Natural killer cell (primary cell): Measurements from ENCODE around the gene CASP12. TPM values are rescaled to one million over a fixed set of nuclear protein-coding genes. Genes with fewer than 3 reads are reported as not detected.

Experiments
- ATAC-seq, 3 donors: fragments of 150-1000 bp in 2 of 3; fragments of 200-7000 bp in 1 of 3; cut with Tn5 transposase; 1 replicate in 1 of 3; 2 replicates in 2 of 3; pipeline ENCODE4 v1.10.0; 2021; ENCODE audit warnings: mild to moderate bottlenecking in 2 of 3, moderate library complexity in 2 of 3
- DNase-seq, 2 donors: peaks; one replicate each; pipeline versions ENCODE4 v3.0.0 to v3.0.0-alpha.2; 2013 to 2021; ENCODE audit warnings: mixed read lengths in 1 of 2
- H3K27ac ChIP-seq: one replicate; pipeline ENCODE4 v1.5.1; 2013; ENCODE audit warnings: mild to moderate bottlenecking, low read length
- H3K27me3 ChIP-seq: one replicate; pipeline ENCODE4 v1.6.1; 2013; ENCODE audit warnings: low read length; ENCODE audit not compliant: control insufficient read depth, insufficient read depth
- H3K36me3 ChIP-seq: one replicate; pipeline ENCODE4 v1.6.1; 2013; ENCODE audit warnings: low read length; ENCODE audit not compliant: control insufficient read depth, insufficient read depth
- H3K4me1 ChIP-seq: one replicate; pipeline ENCODE4 v1.6.1; 2013; ENCODE audit warnings: low read length; ENCODE audit not compliant: control insufficient read depth, insufficient read depth
- H3K4me3 ChIP-seq: one replicate; pipeline ENCODE4 v1.5.1; 2013; ENCODE audit warnings: low read length
- H3K9me3 ChIP-seq: one replicate; pipeline ENCODE4 v1.6.1; 2013; ENCODE audit warnings: low read length; ENCODE audit not compliant: control insufficient read depth, insufficient read depth
- H3K27ac Mint-ChIP-seq, 2 donors: one replicate each; pipeline ENCODE4 v1.8.0; 2022; ENCODE audit warnings: mild to moderate bottlenecking in 2 of 2, mixed read lengths in 2 of 2, moderate library complexity in 1 of 2
- H3K27me3 Mint-ChIP-seq, 2 donors: one replicate each; pipeline ENCODE4 v1.8.0; 2022; ENCODE audit warnings: low read depth in 2 of 2, mixed read lengths in 2 of 2
- H3K36me3 Mint-ChIP-seq: one replicate; pipeline ENCODE4 v1.8.0; 2022; ENCODE audit warnings: mixed read lengths
- H3K4me1 Mint-ChIP-seq, 2 donors: one replicate each; pipeline ENCODE4 v1.8.0; 2022; ENCODE audit warnings: mixed read lengths in 2 of 2
- H3K4me3 Mint-ChIP-seq: one replicate; pipeline ENCODE4 v1.8.0; 2022; ENCODE audit warnings: mild to moderate bottlenecking, moderate library complexity, mixed read lengths
- H3K9me3 Mint-ChIP-seq, 2 donors: one replicate each; pipeline ENCODE4 v1.8.0; 2022; ENCODE audit warnings: mixed read lengths in 2 of 2
- WGBS: methylation state at CpG from one replicate; pipeline ENCODE4 v1.1.7; 2013; ENCODE audit warnings: missing lambda C conversion rate; ENCODE audit not compliant: insufficient coverage; 5-methylcytosine and 5-hydroxymethylcytosine counted together
- intact Hi-C: fragments of 100-400 bp; cut with micrococcal nuclease; formaldehyde crosslinking; loops from one replicate; pipeline ENCODE4 v1.14.2; 2022
- total RNA-seq, 4 donors: library from RNA; stranded (reverse); fragments of 120-200 nt in 1 of 4; gene quantifications; one replicate each; pipeline versions ENCODE4 v1.2.3 to v1.2.4, GENCODE V29; 2013 to 2022
- TF ChIP-seq, protein P1 (sequence below): fragments of 200-600 bp; IDR thresholded peaks from one replicate; pipeline ENCODE4 v1.8.0; 2022; ENCODE audit warnings: antibody characterized with exemption

CASP12 gene
- total RNA-seq, 3 donors from 2014 or later (not counting 1 experiment from before 2014, with no cell fraction given) = not detected

DNA sequence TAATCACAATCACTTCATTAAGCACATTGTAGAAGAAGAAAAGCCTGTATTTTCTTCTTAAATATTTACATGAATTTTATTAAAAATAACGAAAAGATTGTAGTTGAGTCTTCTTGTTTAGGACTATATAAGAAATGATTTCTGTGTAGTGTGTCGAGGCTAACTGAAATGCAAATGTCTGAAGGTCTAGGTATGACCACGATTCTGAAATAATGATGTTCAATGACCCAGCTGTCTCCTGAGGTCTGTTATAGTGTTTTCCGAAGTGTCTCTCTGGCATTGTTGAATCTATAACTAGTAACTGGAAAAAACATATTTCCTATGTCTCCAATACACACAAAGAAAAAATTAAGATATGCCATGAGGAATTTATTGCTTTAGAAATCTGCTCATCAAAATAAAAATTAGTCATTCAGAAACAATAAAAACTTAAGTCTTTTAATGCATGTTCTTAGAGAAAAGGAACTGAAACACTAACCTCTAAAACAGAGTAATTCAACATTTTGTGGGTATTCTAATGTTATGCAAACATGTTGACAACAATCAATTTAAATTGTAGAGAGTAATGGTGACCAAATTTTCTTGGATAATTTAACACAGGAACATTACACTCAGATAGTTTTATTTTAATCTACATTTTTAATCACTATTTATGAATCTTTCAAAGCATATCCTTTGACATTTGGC, 55.0 kb downstream of the CASP12 start:
- Mint-ChIP-seq H3K9me3 (peaks cover 4 to 7% of the 10 kb centered on the region in 2 donors), H3K36me3 (peaks cover 11% of the 10 kb centered on the region), H3K4me1 (no peaks in the 10 kb centered on the region), H3K4me3 (no peak overlapping the region), H3K27ac (no peak overlapping the region), H3K27me3 (no peaks in the 10 kb centered on the region)
- WGBS = 80% methylated on average over 3 of the region's 4 CpGs
- Histone ChIP-seq H3K4me1 (no peaks in the 10 kb centered on the region), H3K36me3 (no peaks in the 10 kb centered on the region), H3K27me3 (no peaks in the 10 kb centered on the region), H3K27ac (no peak overlapping the region), H3K9me3 (peaks cover 9% of the 10 kb centered on the region), H3K4me3 (no peak overlapping the region)
- intact Hi-C loops = no loop called here
- DNase-seq = no peak
- TF ChIP-seq, protein P1, sequence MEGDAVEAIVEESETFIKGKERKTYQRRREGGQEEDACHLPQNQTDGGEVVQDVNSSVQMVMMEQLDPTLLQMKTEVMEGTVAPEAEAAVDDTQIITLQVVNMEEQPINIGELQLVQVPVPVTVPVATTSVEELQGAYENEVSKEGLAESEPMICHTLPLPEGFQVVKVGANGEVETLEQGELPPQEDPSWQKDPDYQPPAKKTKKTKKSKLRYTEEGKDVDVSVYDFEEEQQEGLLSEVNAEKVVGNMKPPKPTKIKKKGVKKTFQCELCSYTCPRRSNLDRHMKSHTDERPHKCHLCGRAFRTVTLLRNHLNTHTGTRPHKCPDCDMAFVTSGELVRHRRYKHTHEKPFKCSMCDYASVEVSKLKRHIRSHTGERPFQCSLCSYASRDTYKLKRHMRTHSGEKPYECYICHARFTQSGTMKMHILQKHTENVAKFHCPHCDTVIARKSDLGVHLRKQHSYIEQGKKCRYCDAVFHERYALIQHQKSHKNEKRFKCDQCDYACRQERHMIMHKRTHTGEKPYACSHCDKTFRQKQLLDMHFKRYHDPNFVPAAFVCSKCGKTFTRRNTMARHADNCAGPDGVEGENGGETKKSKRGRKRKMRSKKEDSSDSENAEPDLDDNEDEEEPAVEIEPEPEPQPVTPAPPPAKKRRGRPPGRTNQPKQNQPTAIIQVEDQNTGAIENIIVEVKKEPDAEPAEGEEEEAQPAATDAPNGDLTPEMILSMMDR = no peak
- no peak for ATAC-seq

DNA sequence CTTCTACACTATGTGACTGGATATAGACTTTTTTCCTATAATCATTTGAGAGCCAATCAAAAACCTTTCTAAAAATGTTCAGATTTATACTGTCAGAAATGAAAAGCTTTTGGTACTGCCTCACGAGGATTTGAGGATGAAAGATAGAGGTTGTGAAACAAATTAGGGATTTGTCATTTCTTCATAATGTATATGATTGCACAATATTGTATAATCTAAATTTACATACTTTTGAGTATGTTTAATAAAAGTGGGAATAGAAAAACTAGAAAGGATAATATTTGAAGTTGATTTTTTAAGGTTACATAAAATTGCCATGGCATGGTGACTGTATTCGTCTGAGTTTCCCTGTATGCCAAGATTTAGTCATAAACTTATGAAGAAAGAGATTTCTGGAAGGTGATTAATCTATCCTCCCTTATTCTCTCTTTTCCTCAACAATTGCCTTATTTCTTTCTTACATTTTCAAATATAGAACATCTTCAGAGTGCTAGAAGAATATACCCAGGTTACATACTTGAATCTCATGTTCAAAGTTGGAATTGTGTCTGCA, 56.2 kb downstream of the CASP12 start:
- Mint-ChIP-seq H3K27me3 (no peaks in the 10 kb centered on the region), H3K27ac (no peak overlapping the region), H3K36me3 (peaks cover 11% of the 10 kb centered on the region), H3K9me3 (peaks cover 4 to 7% of the 10 kb centered on the region in 2 donors), H3K4me1 (no peaks in the 10 kb centered on the region), H3K4me3 (no peak overlapping the region)
- intact Hi-C loops = no loop called here
- Histone ChIP-seq H3K27me3 (no peaks in the 10 kb centered on the region), H3K4me3 (no peak overlapping the region), H3K27ac (no peak overlapping the region), H3K36me3 (no peaks in the 10 kb centered on the region), H3K9me3 (peaks cover 9% of the 10 kb centered on the region), H3K4me1 (no peaks in the 10 kb centered on the region)
- WGBS = no CpG with 5 or more reads among the region's 2 CpGs
- ATAC-seq (no peak), DNase-seq (no peak)
- TF ChIP-seq, protein P1 = no peak

- TF ChIP-seq, protein P1 = no peak
- WGBS = 80% methylated on average over 1 of the region's 1 CpG
- Mint-ChIP-seq H3K27me3 (no peaks in the 10 kb centered on the region), H3K36me3 (peaks cover 11% of the 10 kb centered on the region), H3K9me3 (peaks cover 4 to 7% of the 10 kb centered on the region in 2 donors), H3K27ac (no peak overlapping the region), H3K4me1 (no peaks in the 10 kb centered on the region), H3K4me3 (no peak overlapping the region)
- H3K27ac ChIP-seq = no peak overlapping the region
- H3K36me3 ChIP-seq = no peaks in the 10 kb centered on the region
- H3K27me3 ChIP-seq = no peaks in the 10 kb centered on the region
- intact Hi-C loops = no loop called here
- DNase-seq (no peak), ATAC-seq (no peak)
- no peaks in the 10 kb centered on the region for H3K4me1 ChIP-seq
- H3K9me3 ChIP-seq = peaks cover 9% of the 10 kb centered on the region
- H3K4me3 ChIP-seq = no peak overlapping the region
Observed at GRCh38 chr11:104841185-104841584, 57.1 kb downstream of the CASP12 start.
